Aorta (tissue), 5 donors: Measurements from ENCODE around the gene GBP6. TPM values are rescaled to one million over a fixed set of nuclear protein-coding genes. Genes with fewer than 3 reads are reported as not detected.

Source experiments
- ATAC-seq: fragments of 200-7000 bp; cut with Tn5 transposase; one replicate; pipeline ENCODE4 v1.9.1; 2022; ENCODE audit warnings: moderate library complexity; ENCODE audit not compliant: low FRiP score
- DNase-seq, 2 donors: peaks; one replicate each; pipeline ENCODE4 v3.0.0-alpha.2; 2020
- H3K27ac ChIP-seq, 2 donors: one replicate each; pipeline ENCODE4 v1.5.1; 2013; ENCODE audit warnings: low read length in 2 of 2, mild to moderate bottlenecking in 2 of 2, moderate library complexity in 2 of 2, control low read depth in 1 of 2, inconsistent platforms in 1 of 2, low read depth in 1 of 2
- H3K27me3 ChIP-seq, 2 donors: one replicate each; pipeline ENCODE4 v1.6.1; 2013; ENCODE audit warnings: control low read depth in 1 of 2, low read length in 1 of 2, mild to moderate bottlenecking in 1 of 2, moderate library complexity in 1 of 2; ENCODE audit not compliant: insufficient read depth in 2 of 2, control insufficient read depth in 1 of 2
- H3K36me3 ChIP-seq, 2 donors: one replicate each; pipeline ENCODE4 v1.6.1; 2013; ENCODE audit warnings: control low read depth in 1 of 2, low read length in 1 of 2, mild to moderate bottlenecking in 1 of 2; ENCODE audit not compliant: insufficient read depth in 2 of 2, control insufficient read depth in 1 of 2
- H3K4me1 ChIP-seq, 2 donors: one replicate each; pipeline ENCODE4 v1.6.1; 2013; ENCODE audit warnings: low read length in 2 of 2, control low read depth in 1 of 2, mild to moderate bottlenecking in 1 of 2, moderate library complexity in 1 of 2; ENCODE audit not compliant: insufficient read depth in 2 of 2, control insufficient read depth in 1 of 2
- H3K4me3 ChIP-seq, 2 donors: one replicate each; pipeline ENCODE4 v1.5.1; 2013; ENCODE audit warnings: low read length in 2 of 2, control low read depth in 1 of 2, mild to moderate bottlenecking in 1 of 2
- H3K9me3 ChIP-seq: one replicate; pipeline ENCODE4 v1.6.1; 2013; ENCODE audit warnings: mild to moderate bottlenecking, low read length; ENCODE audit not compliant: control insufficient read depth
- WGBS, 2 donors: extraction: QIAGEN DNeasy Blood & Tissue Kit; methylation state at CpG; one replicate each; pipeline ENCODE4 v1.1.7; 2013; 5-methylcytosine and 5-hydroxymethylcytosine counted together
- intact Hi-C, 2 donors: fragments of 100-400 bp; cut with DNase I; formaldehyde crosslinking; loops; one replicate each; pipeline versions ENCODE4 v1.14.2 to v1.15.0; 2022
- polyA plus RNA-seq, 2 donors: library from polyadenylated mRNA; stranded (reverse); fragments of 200-250 nt; gene quantifications; one replicate each; pipeline ENCODE4 v1.2.3, GENCODE V29; 2013
- total RNA-seq, 2 donors: library from RNA; stranded (reverse); fragmentation: NEBNext Ultra II Directional; extraction: Animal tissue kit (Norgen Biotek cat#: 25700); gene quantifications; one replicate each; pipeline ENCODE4 v1.2.1, GENCODE V29; 2021
- donor health status: healthy with polysubstance abuse.
- donor health status: Bipolar disorder and iron deficiency.
- donor health status: DM: no; HTN: no; CAD: no.
- donor health status: DM: no; HTN: no; CAD: no.
- donor health status: DM: yes; HTN: yes; CAD: no.

GBP6 gene
- total and polyA plus RNA-seq, 4 donors = 0.13 TPM; not detected in 2

GRCh38 chr1:89350298-89350697 lies 13.6 kb upstream of the GBP6 start:
- intact Hi-C loops = loop anchor here (10.0 kb wide), 2 partner anchors 215 to 265 kb away; no protein-coding TSS in a partner anchor
- H3K4me1 ChIP-seq = no peaks in the 10 kb centered on the region
- H3K4me3 ChIP-seq = no peak overlapping the region
- H3K36me3 ChIP-seq = no peaks in the 10 kb centered on the region
- DNase-seq = no peak
- WGBS, 2 donors = 34 to 42% methylated on average over 2 of the region's 2 CpGs
- ATAC-seq = no peak
- H3K27me3 ChIP-seq = no peaks in the 10 kb centered on the region
- no peaks in the 10 kb centered on the region for H3K9me3 ChIP-seq
- no peak overlapping the region for H3K27ac ChIP-seq

DNA sequence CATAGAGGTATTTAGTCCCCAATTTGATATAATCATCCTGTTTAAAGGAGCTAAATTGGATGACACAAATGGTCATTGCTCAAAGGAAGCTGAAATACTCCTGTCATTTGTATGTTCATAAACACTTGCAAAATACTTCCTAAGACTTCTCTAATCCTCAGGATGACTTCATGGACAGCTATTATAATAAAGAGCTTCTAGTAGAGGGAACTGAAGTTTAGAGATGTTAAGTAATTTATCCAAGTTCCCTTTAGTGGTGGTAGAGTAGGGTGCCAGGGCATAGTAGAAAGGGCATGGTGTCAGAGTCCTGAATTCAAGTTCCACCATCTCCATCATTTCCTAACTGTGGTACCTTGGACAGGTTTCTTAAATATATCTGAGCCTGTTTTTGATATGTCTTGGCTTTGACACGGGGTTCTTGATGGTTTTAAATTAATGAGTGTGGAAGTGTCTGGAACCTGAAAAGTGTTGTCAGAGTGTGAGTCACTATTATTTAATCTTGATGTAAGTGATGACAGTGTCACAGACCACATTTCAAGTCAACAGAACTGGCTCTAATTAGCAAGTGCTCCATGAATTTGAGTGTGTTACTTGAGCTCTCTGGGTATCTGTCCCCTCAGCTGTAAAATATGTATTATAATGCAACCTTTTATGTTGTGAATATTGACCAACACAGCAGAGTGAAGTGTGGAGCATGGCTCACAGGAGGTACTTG lies 12.1 kb upstream of the GBP6 start:
- WGBS, 2 donors = 12 to 21% methylated on average over 1 of the region's 1 CpG
- no peak overlapping the region for H3K4me3 ChIP-seq
- H3K36me3 ChIP-seq = no peaks in the 10 kb centered on the region
- no peaks in the 10 kb centered on the region for H3K27me3 ChIP-seq
- DNase-seq (no peak), ATAC-seq (no peak)
- no peaks in the 10 kb centered on the region for H3K9me3 ChIP-seq
- intact Hi-C loops = loop anchor here (10.0 kb wide), 2 partner anchors 217 to 267 kb away; no protein-coding TSS in a partner anchor
- no peak overlapping the region for H3K27ac ChIP-seq
- H3K4me1 ChIP-seq = no peaks in the 10 kb centered on the region

- H3K36me3 ChIP-seq = no peaks in the 10 kb centered on the region
- no peaks in the 10 kb centered on the region for H3K27me3 ChIP-seq
- no peaks in the 10 kb centered on the region for H3K9me3 ChIP-seq
- intact Hi-C loops = loop anchor here (10.0 kb wide), 2 partner anchors 218 to 268 kb away; no protein-coding TSS in a partner anchor
- 85 to 90% methylated on average over 2 of the region's 2 CpGs for WGBS, 2 donors
- no peaks in the 10 kb centered on the region for H3K4me1 ChIP-seq
- ATAC-seq = no peak
- no peak overlapping the region for H3K27ac ChIP-seq
- no peak for DNase-seq
- H3K4me3 ChIP-seq = no peak overlapping the region
Observed at GRCh38 chr1:89352421-89352820, 11.4 kb upstream of the GBP6 start.

DNA sequence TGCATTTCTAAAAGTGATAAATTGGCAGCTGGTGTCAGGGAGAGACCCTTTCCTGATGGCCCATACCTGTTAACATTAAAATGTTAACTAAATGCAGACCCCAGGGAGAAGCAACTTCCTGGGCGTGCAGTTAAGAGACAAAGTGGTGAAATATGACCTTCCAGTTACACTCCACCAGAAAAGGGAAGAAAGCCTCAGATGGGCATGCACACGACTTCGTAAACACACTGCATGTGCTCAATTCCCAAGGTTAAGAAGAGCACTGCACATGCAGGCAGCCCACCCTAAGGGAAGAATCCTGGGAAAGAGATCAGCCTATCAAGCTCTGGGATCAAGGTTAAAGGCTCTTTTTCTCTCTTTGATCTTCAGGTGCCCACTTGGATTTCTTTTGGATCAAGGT lies 9.7 kb upstream of the GBP6 start:
- H3K4me3 ChIP-seq = no peak overlapping the region
- 79 to 81% methylated on average over 3 of the region's 3 CpGs for WGBS, 2 donors
- intact Hi-C loops = loop anchor here (10.0 kb wide), 2 partner anchors 219 to 269 kb away; no protein-coding TSS in a partner anchor

GRCh38 chr1:89355056-89355455 lies 8.8 kb upstream of the GBP6 start:
- Histone ChIP-seq H3K9me3 (no peaks in the 10 kb centered on the region), H3K27ac (no peak overlapping the region), H3K36me3 (no peaks in the 10 kb centered on the region), H3K4me1 (no peaks in the 10 kb centered on the region), H3K27me3 (no peaks in the 10 kb centered on the region), H3K4me3 (no peak overlapping the region)
- 90 to 97% methylated on average over 1 of the region's 1 CpG for WGBS, 2 donors
- no peak for ATAC-seq
- DNase-seq = no peak
- intact Hi-C loops = loop anchor here (5.0 to 10.0 kb wide), 3 partner anchors 220 to 358 kb away; no protein-coding TSS in a partner anchor

More for the DNA sequence above, 9.7 kb upstream of the GBP6 start:
- no peak for DNase-seq
- H3K27ac ChIP-seq = no peak overlapping the region
- no peaks in the 10 kb centered on the region for H3K4me1 ChIP-seq
- no peaks in the 10 kb centered on the region for H3K9me3 ChIP-seq
- H3K27me3 ChIP-seq = no peaks in the 10 kb centered on the region
- no peaks in the 10 kb centered on the region for H3K36me3 ChIP-seq
- ATAC-seq = no peak

DNA sequence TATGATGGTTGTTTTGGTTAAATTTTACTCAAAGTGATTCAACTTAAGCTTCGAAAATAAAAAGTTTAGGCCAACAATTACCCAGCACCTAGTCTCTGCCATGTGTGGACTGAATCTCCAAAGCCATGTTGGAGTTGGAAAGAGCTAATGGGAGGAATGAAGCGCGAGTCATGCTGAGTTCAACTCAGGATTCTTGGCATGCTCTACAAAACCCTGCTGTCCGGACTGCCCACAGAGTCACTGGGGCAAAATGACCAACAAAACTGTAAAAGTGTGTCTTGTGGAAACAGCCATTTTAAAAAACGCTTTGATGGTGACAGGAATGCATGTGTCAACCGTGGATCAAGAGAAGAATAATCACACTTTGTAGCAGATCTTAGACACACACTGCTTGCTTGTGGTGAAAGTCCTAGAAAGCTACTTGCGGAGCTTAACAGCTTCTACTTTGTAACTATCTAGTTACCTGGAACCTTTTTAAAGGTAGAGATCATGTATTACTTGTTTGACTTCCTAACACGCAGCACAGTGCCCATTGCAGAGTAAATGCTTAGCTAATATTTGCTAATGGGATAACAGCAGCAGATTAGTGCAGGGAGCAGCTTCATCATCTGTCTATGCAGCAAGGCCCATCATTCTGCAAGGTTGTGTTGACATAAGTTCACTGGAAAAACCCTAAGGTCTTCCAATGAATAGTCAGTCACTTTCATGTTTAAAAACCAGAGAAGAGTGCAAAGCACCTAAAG lies 7.0 kb upstream of the GBP6 start:
- intact Hi-C loops = loop anchor here (5.0 to 10.0 kb wide), 3 partner anchors 222 to 360 kb away; no protein-coding TSS in a partner anchor
- Histone ChIP-seq H3K4me1 (no peaks in the 10 kb centered on the region), H3K36me3 (no peaks in the 10 kb centered on the region), H3K4me3 (no peak overlapping the region), H3K9me3 (no peaks in the 10 kb centered on the region), H3K27ac (no peak overlapping the region), H3K27me3 (no peaks in the 10 kb centered on the region)
- DNase-seq (no peak), ATAC-seq (no peak)
- WGBS, 2 donors = 44 to 47% methylated on average over 8 of the region's 8 CpGs

GRCh38 chr1:89358287-89358893 lies 5.5 kb upstream of the GBP6 start:
- Histone ChIP-seq H3K4me3 (no peak overlapping the region), H3K36me3 (no peaks in the 10 kb centered on the region), H3K9me3 (no peaks in the 10 kb centered on the region), H3K27ac (no peak overlapping the region), H3K4me1 (no peaks in the 10 kb centered on the region), H3K27me3 (no peaks in the 10 kb centered on the region)
- DNase-seq (peak; percentile 82 to 89), ATAC-seq (peak; percentile 90)
- intact Hi-C loops = loop anchor here (2.0 to 10.0 kb wide), 4 partner anchors 224 to 361 kb away; no protein-coding TSS in a partner anchor
- 24 to 25% methylated on average over 8 of the region's 8 CpGs for WGBS, 2 donors

GRCh38 chr1:89360716-89361115 lies 3.1 kb upstream of the GBP6 start:
- 54 to 55% methylated on average over 1 of the region's 1 CpG for WGBS, 2 donors
- no peak overlapping the region for H3K27ac ChIP-seq

More at GRCh38 chr1:89360716-89361115, 3.1 kb upstream of the GBP6 start:
- intact Hi-C loops = no loop called here
- Histone ChIP-seq H3K36me3 (no peaks in the 10 kb centered on the region), H3K27me3 (no peaks in the 10 kb centered on the region), H3K4me1 (peaks cover 0 to 3% of the 10 kb centered on the region in 2 donors), H3K9me3 (no peaks in the 10 kb centered on the region), H3K4me3 (no peak overlapping the region)
- DNase-seq (no peak), ATAC-seq (no peak)
